A549 (cell line): ENCODE measurements around the gene NR1H4. TPM values are rescaled to one million over a fixed set of nuclear protein-coding genes. Genes with fewer than 3 reads are reported as not detected.
A peak's percentile ranks its signal among the peaks of the same experiment; 100 is the strongest.

Source experiments
- ATAC-seq, 2 experiments: fragments of 200-7000 bp in 1 of 2; fragments of >200 bp in 1 of 2; cut with Nextera tagmentation in 1 of 2; cut with Tn5 transposase in 1 of 2; 3 replicates each; pipeline versions ENCODE4 v1.8.0 to v1.9.1; 2018 to 2020; ENCODE audit warnings: mild to moderate bottlenecking in 1 of 2, moderate library complexity in 1 of 2
- CTCF ChIA-PET: fragments of 300-600 bp; sonication (Branson Sonifier 250); formaldehyde crosslinking; extraction: SDS; loops from one replicate; lab custom pipeline; 2021; ENCODE audit warnings: antibody characterized with exemption, inconsistent platforms; lab: Yijun Ruan, JAX
- POLR2A ChIA-PET: fragments of 350-600 bp; formaldehyde crosslinking; extraction: SDS; loops from one replicate; lab custom pipeline; 2021; ENCODE audit warnings: antibody characterized with exemption, inconsistent platforms; lab: Yijun Ruan, JAX
- DNase-seq, 2 experiments: peaks; one replicate each; pipeline versions ENCODE4 v3.0.0 to v3.0.0-alpha.2; 2011 to 2016; ENCODE audit warnings: low read depth in 1 of 2, low spot score in 1 of 2
- FAIRE-seq: peaks from 2 replicates; lab custom pipeline; 2011; peaks lifted over from hg19 to GRCh38; lab: Jason Lieb, UNC
- H3K27ac ChIP-seq, 2 experiments: fragments of >200 bp; sonication (Bioruptor Twin); formaldehyde crosslinking; 3 replicates each; pipeline ENCODE4 v1.5.1; 2016 to 2017
- H3K4me1 ChIP-seq: fragments of >200 bp; sonication (Bioruptor Twin); formaldehyde crosslinking; 3 replicates; pipeline ENCODE4 v1.6.1; 2016
- H3K4me2 ChIP-seq: fragments of >200 bp; sonication (Bioruptor Twin); formaldehyde crosslinking; 3 replicates; pipeline ENCODE4 v1.6.1; 2016
- H3K4me3 ChIP-seq: fragments of >200 bp; sonication (Bioruptor Twin); formaldehyde crosslinking; 3 replicates; pipeline ENCODE4 v1.5.1; 2016
- H3K9me3 ChIP-seq: fragments of >200 bp; sonication (Bioruptor Twin); formaldehyde crosslinking; 3 replicates; pipeline ENCODE4 v1.6.1; 2016
- ATOH8 ChIP-seq: fragments of 250-450 bp; sonication (Bioruptor Pico); IDR thresholded peaks from 2 replicates; pipeline ENCODE4 v1.5.0; 2020; ENCODE audit warnings: low read depth, mild to moderate bottlenecking, moderate library complexity
- BHLHE40 ChIP-seq: IDR thresholded peaks from 2 replicates; pipeline ENCODE4 v1.6.1; 2012; ENCODE audit warnings: low read depth, low read length, inconsistent platforms
- CBX2 ChIP-seq: fragments of 200-600 bp; sonication (generic); IDR thresholded peaks from 2 replicates; pipeline ENCODE4 v1.6.1; 2016; ENCODE audit warnings: low read depth, mild to moderate bottlenecking, borderline replicate concordance
- CBX8 ChIP-seq: fragments of 200-600 bp; sonication (generic); IDR thresholded peaks from 2 replicates; pipeline ENCODE4 v1.6.1; 2016
- CEBPB ChIP-seq, 2 experiments: fragments of >200 bp in 1 of 2; sonication (Bioruptor Twin) in 1 of 2; formaldehyde crosslinking in 1 of 2; IDR thresholded peaks; 2 replicates each; pipeline ENCODE4 v1.6.1; 2012 to 2016
- CHD2 ChIP-seq: fragments of 150-350 bp; IDR thresholded peaks from 2 replicates; pipeline ENCODE4 v1.6.1; 2014; ENCODE audit warnings: low read length; ENCODE audit not compliant: partially characterized antibody
- CHD4 ChIP-seq: fragments of 200-600 bp; sonication (generic); IDR thresholded peaks from 2 replicates; pipeline ENCODE4 v1.6.1; 2016; ENCODE audit warnings: antibody characterized with exemption, mild to moderate bottlenecking, borderline replicate concordance
- E2F6 ChIP-seq: IDR thresholded peaks from 2 replicates; pipeline ENCODE4 v1.6.1; 2012; ENCODE audit warnings: low read depth, borderline replicate concordance
- EP300 ChIP-seq, 2 experiments: fragments of >200 bp; sonication (Bioruptor Twin); formaldehyde crosslinking; IDR thresholded peaks; 2 replicates in 1 of 2; 3 replicates in 1 of 2; pipeline ENCODE4 v1.6.1; 2016 to 2017
- FOSL2 ChIP-seq, 2 experiments: fragments of 450-650 bp in 1 of 2; fragments of >200 bp in 1 of 2; sonication (Bioruptor Twin) in 1 of 2; formaldehyde crosslinking; IDR thresholded peaks; 2 replicates each; pipeline versions ENCODE4 v1.5.0 to v1.6.1; 2016 to 2020; ENCODE audit warnings: mild to moderate bottlenecking in 1 of 2, moderate library complexity in 1 of 2
- GATA3 ChIP-seq: IDR thresholded peaks from 2 replicates; pipeline ENCODE4 v1.6.1; 2012; ENCODE audit warnings: borderline replicate concordance
- HDAC2 ChIP-seq: fragments of 200-600 bp; sonication (generic); IDR thresholded peaks from 2 replicates; pipeline ENCODE4 v1.6.1; 2016
- HES2 ChIP-seq: fragments of >200 bp; sonication (Bioruptor Twin); formaldehyde crosslinking; IDR thresholded peaks from 2 replicates; pipeline ENCODE4 v1.6.1; 2016
- HEYL ChIP-seq: fragments of 250-450 bp; sonication (Bioruptor Pico); IDR thresholded peaks from 2 replicates; pipeline ENCODE4 v1.8.0; 2021; ENCODE audit warnings: mild to moderate bottlenecking, moderate library complexity
- HOXB13 ChIP-seq: fragments of 250-450 bp; sonication (Bioruptor Pico); IDR thresholded peaks from 2 replicates; pipeline ENCODE4 v1.5.0; 2020; ENCODE audit warnings: low read depth, mild to moderate bottlenecking, moderate library complexity
- JUN ChIP-seq, 2 experiments: fragments of >200 bp; sonication (Bioruptor Twin); formaldehyde crosslinking; IDR thresholded peaks; 2 replicates in 1 of 2; 3 replicates in 1 of 2; pipeline ENCODE4 v1.6.1; 2016 to 2017
- JUNB ChIP-seq: fragments of >200 bp; sonication (Bioruptor Twin); formaldehyde crosslinking; IDR thresholded peaks from 2 replicates; pipeline ENCODE4 v1.6.1; 2016
- KDM5A ChIP-seq: fragments of 200-600 bp; sonication (generic); IDR thresholded peaks from 2 replicates; pipeline ENCODE4 v1.6.1; 2016; ENCODE audit warnings: antibody characterized with exemption, mild to moderate bottlenecking
- MAFK ChIP-seq: fragments of 450-650 bp; IDR thresholded peaks from 2 replicates; pipeline ENCODE4 v1.6.1; 2014; ENCODE audit not compliant: partially characterized antibody
- MAX ChIP-seq: IDR thresholded peaks from 2 replicates; pipeline ENCODE4 v1.6.1; 2012
- MAZ ChIP-seq: fragments of 150-350 bp; IDR thresholded peaks from 2 replicates; pipeline ENCODE4 v1.6.1; 2014; ENCODE audit warnings: antibody characterized with exemption, low read depth, low read length, borderline replicate concordance
- NR3C1 ChIP-seq: fragments of >200 bp; sonication (Bioruptor Twin); formaldehyde crosslinking; IDR thresholded peaks from 3 replicates; pipeline ENCODE4 v1.6.1; 2017
- POLR2A ChIP-seq: IDR thresholded peaks from 2 replicates; pipeline ENCODE4 v1.6.1; 2012; ENCODE audit warnings: mild to moderate bottlenecking, low read length
- POLR2AphosphoS2 ChIP-seq: conservative IDR thresholded peaks from 2 replicates; pipeline ENCODE4 v1.6.1; 2012; ENCODE audit warnings: low read length, improper control_type of control experiment, inconsistent platforms
- RARB ChIP-seq: fragments of 250-450 bp; sonication (Bioruptor Pico); IDR thresholded peaks from 2 replicates; pipeline ENCODE4 v1.8.0; 2021; ENCODE audit warnings: mild to moderate bottlenecking, moderate library complexity
- TFCP2L1 ChIP-seq: fragments of 250-450 bp; sonication (Bioruptor Pico); IDR thresholded peaks from 2 replicates; pipeline ENCODE4 v1.5.0; 2021; ENCODE audit warnings: mild to moderate bottlenecking
- TP53 ChIP-seq: fragments of 250-450 bp; sonication (Bioruptor Pico); IDR thresholded peaks from 2 replicates; pipeline ENCODE4 v1.5.0; 2021; ENCODE audit warnings: mild to moderate bottlenecking, moderate library complexity
- ZNF302 ChIP-seq: fragments of 250-450 bp; sonication (Bioruptor Pico); IDR thresholded peaks from 2 replicates; pipeline ENCODE4 v1.9.0; 2021; ENCODE audit warnings: inconsistent platforms, mild to moderate bottlenecking, moderate library complexity
- ZSCAN20 ChIP-seq: fragments of 250-450 bp; sonication (Bioruptor Pico); IDR thresholded peaks from 2 replicates; pipeline ENCODE4 v1.8.0; 2022; ENCODE audit warnings: mild to moderate bottlenecking, moderate library complexity
- WGBS: methylation state at CpG from one replicate; pipeline ENCODE4 v1.1.6; 2017; ENCODE audit errors: missing lambda C conversion rate; 5-methylcytosine and 5-hydroxymethylcytosine counted together
- polyA plus RNA-seq, 4 experiments: library from polyadenylated mRNA; depleted of rRNA in 3 of 4; stranded (reverse); fragments of >200 nt; fragmentation: RNase III in 1 of 4; extraction: RNeasy Plus Mini Kit Qiagen cat#74134 plus additional on column Dnase treatment in 1 of 4; gene quantifications; 2 replicates in 3 of 4; 3 replicates in 1 of 4; pipeline ENCODE4 v1.2.3, GENCODE V29; 2011 to 2017

The NR1H4 gene
- polyA plus RNA-seq, 2 of the 4 experiments (the other 2 are of a cell fraction): 0.40 to 1.4 TPM

- DNase-seq (no peak), FAIRE-seq (no peak), ATAC-seq (peak in 1 of 2 experiments; percentile 27; a peak in 3 of 6 replicates)
- TF ChIP-seq KDM5A (no peak), CHD2 (no peak), HES2 (no peak), TP53 (CRISPR knock-in tag) (no peak), E2F6 (no peak), POLR2A (no peak), ZNF302 (no peak), EP300 (IDR thresholded peaks at IDR 0.05) (no peak), BHLHE40 (no peak), CHD4 (no peak), HEYL (no peak), HDAC2 (no peak), POLR2AphosphoS2 (no peak), CBX8 (no peak), CEBPB (IDR thresholded peaks at IDR 0.05) (no peak), GATA3 (no peak), ATOH8 (CRISPR knock-in tag) (no peak), MAZ (no peak), CBX2 (no peak)
- no peak overlapping the region for H3K4me3 ChIP-seq
- ChIA-PET POLR2A (no interaction called here), CTCF (interaction anchor here (0.8 to 1.3 kb wide), 2 partner anchors 19 to 26 kb away, joined by 3 to 4 read pairs; no protein-coding TSS in a partner anchor)
- H3K27ac ChIP-seq: peak overlapping the region; percentile 59 to 68
- H3K4me2 ChIP-seq: peak overlapping the region; percentile 63
- peaks cover 31% of the 10 kb centered on the region for H3K4me1 ChIP-seq
- H3K9me3 ChIP-seq: no peaks in the 10 kb centered on the region
- WGBS: 17% methylated on average over 3 of the region's 3 CpGs
Observed at GRCh38 chr12:100528034-100528433, 54.4 kb downstream of the NR1H4 start.

- TF ChIP-seq TFCP2L1 (CRISPR knock-in tag) (no peak), EP300 (IDR thresholded peaks at IDR 0.05) (no peak), FOSL2 (IDR thresholded peaks at IDR 0.05) (peak; percentile 55; the same call in 1 of the 2 replicates), FOSL2 (CRISPR knock-in tag; IDR thresholded peaks at IDR 0.05) (peak; percentile 61), CHD4 (no peak), POLR2AphosphoS2 (no peak), MAFK (peak; percentile 25), JUN (IDR thresholded peaks at IDR 0.05) (peak in 1 of 2 experiments; percentile 32; a peak in 1 of 5 replicates), JUNB (peak; percentile 78), HOXB13 (CRISPR knock-in tag) (no peak), POLR2A (no peak), CBX8 (no peak), MAX (no peak), ATOH8 (CRISPR knock-in tag) (no peak), ZSCAN20 (CRISPR knock-in tag) (no peak), RARB (CRISPR knock-in tag) (no peak), NR3C1 (no peak), CEBPB (IDR thresholded peaks at IDR 0.05) (no peak), KDM5A (no peak), GATA3 (peak; percentile 70; the same call in 1 of the 2 replicates)
- peak; percentile 46 to 72 for DNase-seq
- 0% methylated on average over 1 of the region's 1 CpG for WGBS
Observed at GRCh38 chr12:100528471-100529127, 54.9 kb downstream of the NR1H4 start.

More at GRCh38 chr12:100528471-100529127, 54.9 kb downstream of the NR1H4 start:
- ChIA-PET POLR2A (no interaction called here), CTCF (interaction anchor here (0.8 to 1.6 kb wide), 3 partner anchors 19 to 181 kb away, joined by 3 to 4 read pairs (median 4); no protein-coding TSS in a partner anchor)
- Histone ChIP-seq H3K4me3 (no peak overlapping the region), H3K4me1 (peaks cover 28% of the 10 kb centered on the region), H3K4me2 (peak overlapping the region; percentile 63), H3K9me3 (no peaks in the 10 kb centered on the region), H3K27ac (peak overlapping the region; percentile 61 to 86)
- FAIRE-seq (peak; percentile 72), ATAC-seq (peak; percentile 90 to 95)
